T-cell (primary cell): ENCODE results near the gene CLASP1. TPM values are rescaled to one million over a fixed set of nuclear protein-coding genes. Genes with fewer than 3 reads are reported as not detected.
A peak's percentile ranks its signal among the peaks of the same experiment; 100 is the strongest.

Experiments used
- ATAC-seq, 4 experiments: fragments of 200-7000 bp in 3 of 4; fragments of 150-1000 bp in 1 of 4; cut with Tn5 transposase; replicated peaks in 1 of 4; 1 replicate in 3 of 4; 2 replicates in 1 of 4; pipeline ENCODE4 v1.10.0; 2021; ENCODE audit warnings: moderate library complexity in 3 of 4, mild to moderate bottlenecking in 2 of 4, moderate number of reproducible peaks in 1 of 4
- CTCF ChIA-PET, 2 donors: fragments of 300-600 bp; sonication (Branson Sonifier 250); formaldehyde crosslinking; loops; one replicate each; lab custom pipeline; 2022; ENCODE audit warnings: antibody characterized with exemption in 2 of 2; lab: Charles Lee
- POLR2A ChIA-PET, 2 donors: fragments of 300-600 bp; sonication (Branson Sonifier 250); formaldehyde crosslinking; loops; one replicate each; lab custom pipeline; 2022; ENCODE audit warnings: antibody characterized with exemption in 2 of 2; lab: Charles Lee
- DNase-seq, 35 experiments: peaks; one replicate each; pipeline versions ENCODE4 v3.0.0 to v3.0.0-alpha.2; 2013 to 2023
- H3K27ac ChIP-seq: one replicate; pipeline ENCODE4 v1.5.1; 2013; ENCODE audit warnings: low read length
- H3K27me3 ChIP-seq, 2 experiments: replicated peaks in 1 of 2; 1 replicate in 1 of 2; 2 replicates in 1 of 2; pipeline versions ENCODE4 v1.6.1 to v1.7.0; 2013; ENCODE audit warnings: low read length in 1 of 2, mixed read lengths in 1 of 2; ENCODE audit not compliant: control insufficient read depth in 2 of 2, insufficient read depth in 2 of 2; ENCODE audit errors: extremely low read depth in 1 of 2
- H3K36me3 ChIP-seq, 2 donors: 1 replicate in 1 of 2; 2 replicates in 1 of 2; pipeline versions ENCODE4 v1.6.1 to v1.7.0; 2013; ENCODE audit warnings: low read length in 1 of 2; ENCODE audit not compliant: control insufficient read depth in 2 of 2, insufficient read depth in 1 of 2; ENCODE audit errors: extremely low read depth in 1 of 2
- H3K4me1 ChIP-seq, 2 experiments: 1 replicate in 1 of 2; 2 replicates in 1 of 2; pipeline versions ENCODE4 v1.6.1 to v1.7.0; 2013; ENCODE audit warnings: low read length in 2 of 2, mixed read lengths in 1 of 2; ENCODE audit not compliant: insufficient read depth in 2 of 2, control insufficient read depth in 1 of 2; ENCODE audit errors: extremely low read depth in 1 of 2
- H3K4me3 ChIP-seq, 2 donors: 1 replicate in 1 of 2; 2 replicates in 1 of 2; pipeline versions ENCODE4 v1.5.1 to v1.7.0; 2013; ENCODE audit warnings: mild to moderate bottlenecking in 2 of 2, low read length in 1 of 2, moderate library complexity in 1 of 2; ENCODE audit not compliant: control insufficient read depth in 1 of 2; ENCODE audit errors: extremely low read depth in 1 of 2
- H3K9me3 ChIP-seq: 2 replicates; pipeline ENCODE4 v1.7.0; 2013
- H3K27ac Mint-ChIP-seq, 2 donors: one replicate each; pipeline ENCODE4 v1.8.0; 2020 to 2021; ENCODE audit warnings: mild to moderate bottlenecking in 2 of 2, mixed read lengths in 2 of 2
- H3K27me3 Mint-ChIP-seq, 2 donors: one replicate each; pipeline ENCODE4 v1.8.0; 2021 to 2022; ENCODE audit warnings: mixed read lengths in 2 of 2
- H3K36me3 Mint-ChIP-seq: one replicate; pipeline ENCODE4 v1.8.0; 2021; ENCODE audit warnings: mixed read lengths
- H3K4me1 Mint-ChIP-seq, 3 donors: one replicate each; pipeline ENCODE4 v1.8.0; 2020 to 2022; ENCODE audit warnings: mixed read lengths in 3 of 3, mild to moderate bottlenecking in 1 of 3
- H3K4me3 Mint-ChIP-seq, 3 donors: one replicate each; pipeline ENCODE4 v1.8.0; 2020 to 2022; ENCODE audit warnings: mild to moderate bottlenecking in 3 of 3, mixed read lengths in 3 of 3, moderate library complexity in 3 of 3
- H3K9me3 Mint-ChIP-seq, 3 donors: one replicate each; pipeline ENCODE4 v1.8.0; 2020 to 2022; ENCODE audit warnings: mixed read lengths in 3 of 3
- whole genome bisulfite sequencing: methylation state at CpG from one replicate; pipeline ENCODE4 v1.1.5; 2013; ENCODE audit warnings: missing lambda C conversion rate; ENCODE audit not compliant: insufficient coverage; 5-methylcytosine and 5-hydroxymethylcytosine counted together
- total RNA-seq, 35 experiments: library from RNA in 6 of 35; stranded (reverse) in 6 of 35; fragments of 120-200 nt in 1 of 35; gene quantifications; one replicate each; pipeline versions ENCODE4 v1.2.1 to v1.2.4 and lab custom pipeline; 2013 to 2026

The CLASP1 gene
- total RNA-seq, 5 donors from 2014 or later (not counting 1 experiment from before 2014, with no cell fraction given): 57.8 to 72.8 (median 65.1) TPM

DNA sequence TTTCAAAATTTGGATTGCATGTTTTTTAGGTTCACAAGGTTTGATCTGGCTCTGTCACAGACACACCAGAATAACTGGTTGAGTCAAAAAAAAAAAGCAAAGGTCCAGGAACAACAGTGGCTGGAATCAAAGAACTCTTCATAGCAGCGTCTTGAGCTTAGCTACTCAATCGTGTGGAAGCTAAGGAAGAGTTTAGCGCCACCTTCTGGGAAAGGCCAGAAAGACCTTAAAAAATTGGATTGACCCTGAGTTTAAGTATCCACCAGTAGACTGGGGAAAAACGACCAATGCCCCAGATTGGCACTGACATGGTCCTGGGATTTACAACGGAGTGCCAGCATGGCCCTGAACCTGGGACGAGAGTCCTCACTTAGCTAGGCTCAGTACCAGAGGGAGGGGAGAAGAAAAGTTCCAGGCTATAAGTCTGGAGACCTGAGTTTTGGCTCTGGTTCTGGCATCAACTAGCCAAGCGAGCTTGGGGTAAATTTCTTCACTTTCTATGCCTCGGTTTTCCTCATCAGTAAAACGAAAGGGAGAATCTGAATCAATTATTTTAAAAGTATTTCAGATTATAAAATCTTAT is 293.1 kb downstream of the CLASP1 start:
- ATAC-seq (peak in 1 of 4 experiments; percentile 31), DNase-seq (peak in 2 of 35 experiments; percentile 19 to 36)
- no peaks in the 10 kb centered on the region for H3K4me1 Mint-ChIP-seq
- no peaks in the 10 kb centered on the region for H3K9me3 ChIP-seq
- H3K27ac Mint-ChIP-seq: no peak overlapping the region
- H3K4me1 ChIP-seq: no peaks in the 10 kb centered on the region
- H3K4me3 ChIP-seq: no peak overlapping the region
- POLR2A ChIA-PET: interaction anchor here in 1 of 2 donors (0.6 kb wide), 1 partner anchor 347 kb away, joined by 6 read pairs; no protein-coding TSS in a partner anchor
- H3K36me3 Mint-ChIP-seq: peaks cover 41% of the 10 kb centered on the region
- H3K9me3 Mint-ChIP-seq: no peaks in the 10 kb centered on the region
- no peaks in the 10 kb centered on the region for H3K27me3 ChIP-seq
- WGBS: 50% methylated on average over 6 of the region's 9 CpGs
- CTCF ChIA-PET: interaction anchor here (0.7 kb wide), 4 partner anchors 10 to 518 kb away, joined by 3 read pairs; no protein-coding TSS in a partner anchor
- H3K36me3 ChIP-seq: peaks cover 22 to 71% of the 10 kb centered on the region in 2 donors
- H3K27ac ChIP-seq: no peak overlapping the region
- H3K4me3 Mint-ChIP-seq: no peak overlapping the region
- no peaks in the 10 kb centered on the region for H3K27me3 Mint-ChIP-seq

DNA sequence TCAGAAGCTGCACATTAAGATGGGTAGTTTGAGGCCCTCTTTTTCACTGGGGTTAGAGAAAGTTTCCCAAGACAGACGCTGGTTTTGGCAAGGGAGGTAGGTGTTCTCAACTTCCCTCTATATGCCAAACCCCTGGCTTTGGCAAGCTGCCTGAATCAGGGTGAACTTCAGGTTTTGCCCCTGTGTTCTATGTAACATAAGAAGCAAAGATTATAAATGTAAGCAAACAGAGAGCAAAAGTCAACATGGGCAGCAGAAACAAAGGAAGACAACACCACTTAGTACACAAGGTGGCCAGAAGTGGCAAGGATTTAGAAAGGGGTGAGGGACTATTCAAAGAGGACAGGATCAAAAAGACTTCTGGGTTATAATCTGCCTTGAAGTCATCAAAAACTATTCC is 293.8 kb downstream of the CLASP1 start:
- Mint-ChIP-seq H3K4me1 (no peaks in the 10 kb centered on the region), H3K27ac (no peak overlapping the region), H3K36me3 (peaks cover 40% of the 10 kb centered on the region), H3K27me3 (no peaks in the 10 kb centered on the region), H3K9me3 (no peaks in the 10 kb centered on the region), H3K4me3 (no peak overlapping the region)
- POLR2A ChIA-PET: no interaction called here
- DNase-seq (no peak), ATAC-seq (no peak)
- WGBS: no CpG with 5 or more reads among the region's 1 CpG
- CTCF ChIA-PET: interaction anchor here (0.7 kb wide), 4 partner anchors 10 to 519 kb away, joined by 3 read pairs; no protein-coding TSS in a partner anchor
- Histone ChIP-seq H3K4me1 (no peaks in the 10 kb centered on the region), H3K9me3 (no peaks in the 10 kb centered on the region), H3K4me3 (no peak overlapping the region), H3K27me3 (no peaks in the 10 kb centered on the region), H3K27ac (no peak overlapping the region), H3K36me3 (peaks cover 19 to 74% of the 10 kb centered on the region in 2 donors)

- ChIA-PET CTCF (no interaction called here), POLR2A (no interaction called here)
- no peaks in the 10 kb centered on the region for H3K27me3 ChIP-seq
- H3K27me3 Mint-ChIP-seq: no peaks in the 10 kb centered on the region
- WGBS: 95% methylated on average over 8 of the region's 17 CpGs
- no peak for ATAC-seq
- H3K27ac Mint-ChIP-seq: no peak overlapping the region
- peaks cover 61% of the 10 kb centered on the region for H3K36me3 Mint-ChIP-seq
- no peak overlapping the region for H3K27ac ChIP-seq
- H3K4me3 ChIP-seq: no peak overlapping the region
- no peaks in the 10 kb centered on the region for H3K4me1 Mint-ChIP-seq
- H3K4me3 Mint-ChIP-seq: no peak overlapping the region
- no peaks in the 10 kb centered on the region for H3K9me3 ChIP-seq
- no peaks in the 10 kb centered on the region for H3K9me3 Mint-ChIP-seq
- no peaks in the 10 kb centered on the region for H3K4me1 ChIP-seq
- H3K36me3 ChIP-seq: peaks cover 19 to 80% of the 10 kb centered on the region in 2 donors
- DNase-seq: no peak
Observed at GRCh38 chr2:121351521-121352318, 297.5 kb downstream of the CLASP1 start.

- H3K36me3 Mint-ChIP-seq: peaks cover 61% of the 10 kb centered on the region
- Histone ChIP-seq H3K9me3 (no peaks in the 10 kb centered on the region), H3K36me3 (peaks cover 24 to 86% of the 10 kb centered on the region in 2 donors), H3K4me3 (no peak overlapping the region), H3K4me1 (no peaks in the 10 kb centered on the region), H3K27ac (no peak overlapping the region), H3K27me3 (no peaks in the 10 kb centered on the region)
- H3K9me3 Mint-ChIP-seq: no peaks in the 10 kb centered on the region
- ChIA-PET POLR2A (no interaction called here), CTCF (no interaction called here)
- ATAC-seq: no peak
- no peaks in the 10 kb centered on the region for H3K27me3 Mint-ChIP-seq
- 96% methylated on average over 6 of the region's 6 CpGs for WGBS
- no peak for DNase-seq
- no peak overlapping the region for H3K4me3 Mint-ChIP-seq
- H3K4me1 Mint-ChIP-seq: no peaks in the 10 kb centered on the region
- H3K27ac Mint-ChIP-seq: no peak overlapping the region
Observed at GRCh38 chr2:121350890-121351289, 298.4 kb downstream of the CLASP1 start.

DNA sequence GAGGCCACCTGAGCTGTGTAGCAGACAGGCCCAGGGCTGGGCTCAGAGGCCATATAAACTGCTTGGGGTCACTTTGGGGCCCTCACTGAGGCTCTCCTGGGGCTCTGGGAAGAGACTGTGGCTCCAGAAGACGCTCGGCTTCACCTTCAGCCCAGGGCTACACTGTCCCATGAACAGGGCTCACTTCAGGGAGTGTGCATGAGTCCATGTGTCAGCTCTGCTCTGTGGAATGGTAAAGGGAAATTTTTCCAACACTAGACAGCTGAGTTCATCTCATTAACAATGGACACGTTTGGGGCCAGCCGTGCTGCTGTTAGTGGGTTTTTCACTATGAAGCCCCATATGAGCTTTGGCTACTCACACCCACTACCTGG is 298.9 kb downstream of the CLASP1 start:
- no peak for DNase-seq
- CTCF ChIA-PET: no interaction called here
- H3K36me3 Mint-ChIP-seq: peaks cover 60% of the 10 kb centered on the region
- no peaks in the 10 kb centered on the region for H3K27me3 Mint-ChIP-seq
- no peaks in the 10 kb centered on the region for H3K4me1 ChIP-seq
- no peak overlapping the region for H3K4me3 Mint-ChIP-seq
- H3K4me1 Mint-ChIP-seq: no peaks in the 10 kb centered on the region
- POLR2A ChIA-PET: no interaction called here
- no peaks in the 10 kb centered on the region for H3K9me3 Mint-ChIP-seq
- H3K27me3 ChIP-seq: no peaks in the 10 kb centered on the region
- no peak overlapping the region for H3K27ac ChIP-seq
- H3K27ac Mint-ChIP-seq: no peak overlapping the region
- H3K36me3 ChIP-seq: peaks cover 28 to 90% of the 10 kb centered on the region in 2 donors
- H3K4me3 ChIP-seq: no peak overlapping the region
- H3K9me3 ChIP-seq: no peaks in the 10 kb centered on the region
- WGBS: 100% methylated on average over 2 of the region's 4 CpGs
- no peak for ATAC-seq

DNA sequence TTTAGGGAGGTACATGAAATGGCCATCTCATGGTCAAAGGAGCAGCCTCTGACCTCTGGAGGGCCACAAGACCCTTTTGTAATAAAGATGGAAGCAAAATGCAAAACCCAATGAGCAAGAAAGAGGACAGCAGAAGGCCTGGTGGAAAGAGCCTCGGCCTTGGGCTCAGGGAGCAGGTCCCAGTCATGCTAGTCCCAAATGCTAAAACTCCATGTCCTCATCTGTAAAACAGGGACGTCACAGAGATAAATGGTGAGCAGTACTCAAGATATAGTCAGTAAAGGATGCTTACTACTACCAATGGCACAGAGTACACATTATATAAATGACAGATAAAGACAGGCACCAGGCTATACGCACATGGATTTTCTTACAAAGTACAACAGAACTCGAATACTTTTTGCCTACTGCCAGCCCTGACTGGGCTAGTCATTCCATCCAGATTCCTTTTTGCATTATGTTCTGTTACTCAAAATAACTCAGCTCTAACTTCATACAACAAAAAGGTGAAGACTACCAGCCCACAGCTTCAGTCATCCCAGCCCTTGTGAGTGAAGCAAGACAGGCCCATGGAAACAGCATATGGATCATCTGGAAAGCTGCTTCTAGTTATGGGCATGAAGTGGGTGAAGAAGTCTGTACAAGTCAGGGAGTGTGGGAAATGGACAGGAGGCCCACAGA is 299.4 kb downstream of the CLASP1 start:
- no peak overlapping the region for H3K4me3 ChIP-seq
- no peak overlapping the region for H3K27ac ChIP-seq
- H3K4me1 ChIP-seq: no peaks in the 10 kb centered on the region
- H3K36me3 Mint-ChIP-seq: peaks cover 60% of the 10 kb centered on the region
- no peaks in the 10 kb centered on the region for H3K27me3 Mint-ChIP-seq
- no peak overlapping the region for H3K27ac Mint-ChIP-seq
- no peaks in the 10 kb centered on the region for H3K9me3 Mint-ChIP-seq
- peaks cover 28 to 92% of the 10 kb centered on the region in 2 donors for H3K36me3 ChIP-seq
- ChIA-PET CTCF (no interaction called here), POLR2A (no interaction called here)
- 100% methylated on average over 2 of the region's 4 CpGs for WGBS
- DNase-seq (no peak), ATAC-seq (no peak)
- no peaks in the 10 kb centered on the region for H3K27me3 ChIP-seq
- H3K4me1 Mint-ChIP-seq: no peaks in the 10 kb centered on the region
- no peaks in the 10 kb centered on the region for H3K9me3 ChIP-seq
- no peak overlapping the region for H3K4me3 Mint-ChIP-seq
